ENCODE data around the gene TMC5. TPM values are rescaled to one million over a fixed set of nuclear protein-coding genes. Genes with fewer than 3 reads are reported as not detected.

Gene TMC5
- polyA plus RNA-seq, 1 of the 3 experiments (the other 2 are of a cell fraction) = not detected

DNA sequence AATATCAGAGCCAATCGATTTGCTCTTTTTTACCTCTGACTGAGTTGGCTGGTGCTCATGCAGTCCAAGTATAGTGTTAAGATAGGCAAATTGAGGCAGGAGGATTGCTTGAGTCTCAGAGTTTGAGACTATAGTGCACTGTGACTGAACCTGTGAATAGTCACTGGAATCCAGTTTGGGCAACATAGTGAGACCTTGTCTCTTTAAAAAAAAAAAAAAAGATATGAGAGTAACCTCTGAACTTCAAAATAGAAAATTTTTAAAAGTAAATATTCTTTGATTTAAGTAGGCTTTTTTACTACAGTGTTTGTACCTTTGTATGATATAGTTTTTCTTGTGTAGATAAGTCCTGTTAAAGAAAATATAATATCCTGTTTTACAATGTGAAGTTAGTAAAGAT, 109.5 kb downstream of the TMC5 start:
- Histone ChIP-seq H3K9ac (no peak overlapping the region), H4K20me1 (ENCODE audit: insufficient read depth) (no peaks in the 10 kb centered on the region), H3K4me2 (no peak overlapping the region), H3K79me2 (ENCODE audit: insufficient read depth) (peaks cover 45% of the 10 kb centered on the region), H3K9me3 (no peaks in the 10 kb centered on the region), H3K27me3 (ENCODE audit: insufficient read depth) (no peaks in the 10 kb centered on the region), H3K4me3 (ENCODE audit: low read depth in 2 of 2, low read length in 1 of 2) (no peak overlapping the region), H3F3A (replicated peaks; ENCODE audit: insufficient read depth) (peaks cover 7% of the 10 kb centered on the region), H3K27ac (ENCODE audit: low read depth in 2 of 2, low read length in 1 of 2) (no peak overlapping the region), H3K4me1 (ENCODE audit: control insufficient read depth in 1 of 2, insufficient read depth in 2 of 2, low read depth in 1 of 2, low read length in 1 of 2) (peaks cover 8 to 13% of the 10 kb centered on the region in 2 experiments; a peak in 2 of 4 replicates), H3K9me2 (no peaks in the 10 kb centered on the region), H2AFZ (ENCODE audit: low read depth) (no peak overlapping the region), H3K36me3 (replicated peaks in 1 of 2; ENCODE audit: control insufficient read depth in 1 of 2, insufficient read depth in 2 of 2, low read length in 1 of 2) (peaks cover 16 to 21% of the 10 kb centered on the region in 2 experiments)
- TF ChIP-seq, protein P1, sequence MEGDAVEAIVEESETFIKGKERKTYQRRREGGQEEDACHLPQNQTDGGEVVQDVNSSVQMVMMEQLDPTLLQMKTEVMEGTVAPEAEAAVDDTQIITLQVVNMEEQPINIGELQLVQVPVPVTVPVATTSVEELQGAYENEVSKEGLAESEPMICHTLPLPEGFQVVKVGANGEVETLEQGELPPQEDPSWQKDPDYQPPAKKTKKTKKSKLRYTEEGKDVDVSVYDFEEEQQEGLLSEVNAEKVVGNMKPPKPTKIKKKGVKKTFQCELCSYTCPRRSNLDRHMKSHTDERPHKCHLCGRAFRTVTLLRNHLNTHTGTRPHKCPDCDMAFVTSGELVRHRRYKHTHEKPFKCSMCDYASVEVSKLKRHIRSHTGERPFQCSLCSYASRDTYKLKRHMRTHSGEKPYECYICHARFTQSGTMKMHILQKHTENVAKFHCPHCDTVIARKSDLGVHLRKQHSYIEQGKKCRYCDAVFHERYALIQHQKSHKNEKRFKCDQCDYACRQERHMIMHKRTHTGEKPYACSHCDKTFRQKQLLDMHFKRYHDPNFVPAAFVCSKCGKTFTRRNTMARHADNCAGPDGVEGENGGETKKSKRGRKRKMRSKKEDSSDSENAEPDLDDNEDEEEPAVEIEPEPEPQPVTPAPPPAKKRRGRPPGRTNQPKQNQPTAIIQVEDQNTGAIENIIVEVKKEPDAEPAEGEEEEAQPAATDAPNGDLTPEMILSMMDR (IDR thresholded peaks at IDR 0.05) = no peak
- no peak for TF ChIP-seq EP300 (IDR thresholded peaks at IDR 0.05; ENCODE audit: borderline replicate concordance in 1 of 2, low read depth in 1 of 2, low read length in 1 of 2)
- no peak for TF ChIP-seq FOXJ3 (CRISPR knock-in tag; IDR thresholded peaks at IDR 0.05)
- TF ChIP-seq TAF1 (IDR thresholded peaks at IDR 0.05; ENCODE audit: borderline replicate concordance, low read depth, low read length) = no peak
- TF ChIP-seq, protein P2, sequence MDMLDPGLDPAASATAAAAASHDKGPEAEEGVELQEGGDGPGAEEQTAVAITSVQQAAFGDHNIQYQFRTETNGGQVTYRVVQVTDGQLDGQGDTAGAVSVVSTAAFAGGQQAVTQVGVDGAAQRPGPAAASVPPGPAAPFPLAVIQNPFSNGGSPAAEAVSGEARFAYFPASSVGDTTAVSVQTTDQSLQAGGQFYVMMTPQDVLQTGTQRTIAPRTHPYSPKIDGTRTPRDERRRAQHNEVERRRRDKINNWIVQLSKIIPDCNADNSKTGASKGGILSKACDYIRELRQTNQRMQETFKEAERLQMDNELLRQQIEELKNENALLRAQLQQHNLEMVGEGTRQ (IDR thresholded peaks at IDR 0.05; ENCODE audit: borderline replicate concordance, low read depth, low read length) = no peak
- TF ChIP-seq GABPA (IDR thresholded peaks at IDR 0.05; ENCODE audit: low read depth) = no peak
- no peak for TF ChIP-seq MEF2A (IDR thresholded peaks at IDR 0.05; ENCODE audit: borderline replicate concordance, low read depth)
- TF ChIP-seq MAX (IDR thresholded peaks at IDR 0.05; ENCODE audit: low read depth) = no peak
- TF ChIP-seq, protein P3, sequence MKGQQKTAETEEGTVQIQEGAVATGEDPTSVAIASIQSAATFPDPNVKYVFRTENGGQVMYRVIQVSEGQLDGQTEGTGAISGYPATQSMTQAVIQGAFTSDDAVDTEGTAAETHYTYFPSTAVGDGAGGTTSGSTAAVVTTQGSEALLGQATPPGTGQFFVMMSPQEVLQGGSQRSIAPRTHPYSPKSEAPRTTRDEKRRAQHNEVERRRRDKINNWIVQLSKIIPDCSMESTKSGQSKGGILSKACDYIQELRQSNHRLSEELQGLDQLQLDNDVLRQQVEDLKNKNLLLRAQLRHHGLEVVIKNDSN (IDR thresholded peaks at IDR 0.05; ENCODE audit: borderline replicate concordance, low read depth) = no peak
- TF ChIP-seq, protein P4, sequence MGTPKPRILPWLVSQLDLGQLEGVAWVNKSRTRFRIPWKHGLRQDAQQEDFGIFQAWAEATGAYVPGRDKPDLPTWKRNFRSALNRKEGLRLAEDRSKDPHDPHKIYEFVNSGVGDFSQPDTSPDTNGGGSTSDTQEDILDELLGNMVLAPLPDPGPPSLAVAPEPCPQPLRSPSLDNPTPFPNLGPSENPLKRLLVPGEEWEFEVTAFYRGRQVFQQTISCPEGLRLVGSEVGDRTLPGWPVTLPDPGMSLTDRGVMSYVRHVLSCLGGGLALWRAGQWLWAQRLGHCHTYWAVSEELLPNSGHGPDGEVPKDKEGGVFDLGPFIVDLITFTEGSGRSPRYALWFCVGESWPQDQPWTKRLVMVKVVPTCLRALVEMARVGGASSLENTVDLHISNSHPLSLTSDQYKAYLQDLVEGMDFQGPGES (IDR thresholded peaks at IDR 0.05; ENCODE audit: low read depth, low read length) = no peak
- no peak for TF ChIP-seq RCOR1 (IDR thresholded peaks at IDR 0.05; ENCODE audit: low read length)
- TF ChIP-seq NFIC (IDR thresholded peaks at IDR 0.05; ENCODE audit: borderline replicate concordance) = no peak
- TF ChIP-seq CHD2 (IDR thresholded peaks at IDR 0.05; ENCODE audit: low read length, partially characterized antibody) = no peak
- no peak for TF ChIP-seq SIN3A (IDR thresholded peaks at IDR 0.05; ENCODE audit: borderline replicate concordance, low read depth, low read length)
- TF ChIP-seq EZH2phosphoT487 (IDR thresholded peaks at IDR 0.05; ENCODE audit: borderline replicate concordance, low read depth) = no peak
- TF ChIP-seq POLR2AphosphoS5 (IDR thresholded peaks at IDR 0.05; ENCODE audit: low read depth, low read length) = no peak
- no peak for TF ChIP-seq MXI1 (IDR thresholded peaks at IDR 0.05; ENCODE audit: low read depth, low read length)
- no peak for TF ChIP-seq YY1 (IDR thresholded peaks at IDR 0.05; ENCODE audit: low read depth)
- TF ChIP-seq, protein P5, sequence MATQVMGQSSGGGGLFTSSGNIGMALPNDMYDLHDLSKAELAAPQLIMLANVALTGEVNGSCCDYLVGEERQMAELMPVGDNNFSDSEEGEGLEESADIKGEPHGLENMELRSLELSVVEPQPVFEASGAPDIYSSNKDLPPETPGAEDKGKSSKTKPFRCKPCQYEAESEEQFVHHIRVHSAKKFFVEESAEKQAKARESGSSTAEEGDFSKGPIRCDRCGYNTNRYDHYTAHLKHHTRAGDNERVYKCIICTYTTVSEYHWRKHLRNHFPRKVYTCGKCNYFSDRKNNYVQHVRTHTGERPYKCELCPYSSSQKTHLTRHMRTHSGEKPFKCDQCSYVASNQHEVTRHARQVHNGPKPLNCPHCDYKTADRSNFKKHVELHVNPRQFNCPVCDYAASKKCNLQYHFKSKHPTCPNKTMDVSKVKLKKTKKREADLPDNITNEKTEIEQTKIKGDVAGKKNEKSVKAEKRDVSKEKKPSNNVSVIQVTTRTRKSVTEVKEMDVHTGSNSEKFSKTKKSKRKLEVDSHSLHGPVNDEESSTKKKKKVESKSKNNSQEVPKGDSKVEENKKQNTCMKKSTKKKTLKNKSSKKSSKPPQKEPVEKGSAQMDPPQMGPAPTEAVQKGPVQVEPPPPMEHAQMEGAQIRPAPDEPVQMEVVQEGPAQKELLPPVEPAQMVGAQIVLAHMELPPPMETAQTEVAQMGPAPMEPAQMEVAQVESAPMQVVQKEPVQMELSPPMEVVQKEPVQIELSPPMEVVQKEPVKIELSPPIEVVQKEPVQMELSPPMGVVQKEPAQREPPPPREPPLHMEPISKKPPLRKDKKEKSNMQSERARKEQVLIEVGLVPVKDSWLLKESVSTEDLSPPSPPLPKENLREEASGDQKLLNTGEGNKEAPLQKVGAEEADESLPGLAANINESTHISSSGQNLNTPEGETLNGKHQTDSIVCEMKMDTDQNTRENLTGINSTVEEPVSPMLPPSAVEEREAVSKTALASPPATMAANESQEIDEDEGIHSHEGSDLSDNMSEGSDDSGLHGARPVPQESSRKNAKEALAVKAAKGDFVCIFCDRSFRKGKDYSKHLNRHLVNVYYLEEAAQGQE (IDR thresholded peaks at IDR 0.05; ENCODE audit: low read depth, low read length) = no peak
- POLR2A ChIA-PET = no interaction called here
- no peak for DNase-seq
- CTCF ChIA-PET = interaction anchor here (0.9 kb wide), 1 partner anchor 441 kb away, joined by 3 read pairs; no protein-coding TSS in a partner anchor
- 41% methylated on average over 1 of the region's 1 CpG for WGBS (ENCODE audit: low lambda C conversion rate)

All from SK-N-SH (cell line).